Endothelial cell of umbilical vein (primary cell): ENCODE data around the gene CARNS1. TPM values are rescaled to one million over a fixed set of nuclear protein-coding genes. Genes with fewer than 3 reads are reported as not detected.

Experiments
- BruUV-seq: library from RNA; stranded (reverse); fragments of 400-500 nt; replicated peaks from 2 replicates; lab custom pipeline; 2021; lab: Mats Ljungman, UMichigan
- CTCF ChIA-PET: fragments of 300-600, 350-600 bp; sonication (Branson Sonifier 250); formaldehyde crosslinking; loops from one replicate; lab custom pipeline; 2021; ENCODE audit warnings: antibody characterized with exemption, inconsistent platforms; lab: Charles Lee
- POLR2A ChIA-PET: fragments of 300-600, 350-600 bp; sonication (Branson Sonifier 250); formaldehyde crosslinking; loops from one replicate; lab custom pipeline; 2021; ENCODE audit warnings: antibody characterized with exemption, inconsistent platforms; lab: Charles Lee
- DNase-seq: peaks from one replicate; pipeline ENCODE4 v3.0.0-alpha.2; 2011; ENCODE audit warnings: low read depth, low spot score
- FAIRE-seq: peaks from 2 replicates; lab custom pipeline; 2011; peaks lifted over from hg19 to GRCh38; lab: Jason Lieb, UNC
- H2AFZ ChIP-seq: 2 replicates; pipeline ENCODE4 v1.6.0; 2012; ENCODE audit warnings: low read depth, low read length, control low read depth, inconsistent platforms
- H3K27ac ChIP-seq: 2 replicates; pipeline ENCODE4 v1.5.1; 2011; ENCODE audit warnings: low read depth, mild to moderate bottlenecking, control low read depth, low read length, moderate library complexity; ENCODE audit not compliant: insufficient read depth
- H3K27me3 ChIP-seq, 2 experiments: 2 replicates each; pipeline versions ENCODE4 v1.6.0 to v1.6.1; 2011; ENCODE audit warnings: low read length in 2 of 2, mixed read lengths in 1 of 2; ENCODE audit not compliant: control insufficient read depth in 2 of 2, insufficient read depth in 2 of 2
- H3K36me3 ChIP-seq, 2 experiments: 2 replicates in 1 of 2; 3 replicates in 1 of 2; pipeline ENCODE4 v1.5.1; 2011; ENCODE audit warnings: low read length in 2 of 2, mild to moderate bottlenecking in 1 of 2, moderate library complexity in 1 of 2; ENCODE audit not compliant: control insufficient read depth in 2 of 2, insufficient read depth in 2 of 2; ENCODE audit errors: extremely low read depth in 1 of 2
- H3K4me1 ChIP-seq: 3 replicates; pipeline ENCODE4 v1.5.1; 2011; ENCODE audit warnings: mild to moderate bottlenecking, low read length; ENCODE audit not compliant: control insufficient read depth, insufficient read depth; ENCODE audit errors: extremely low read depth
- H3K4me2 ChIP-seq: 2 replicates; pipeline ENCODE4 v1.6.1; 2011; ENCODE audit warnings: low read length, control low read depth, mixed read lengths; ENCODE audit not compliant: insufficient read depth
- H3K4me3 ChIP-seq, 3 experiments: fragments of 200-600 bp in 1 of 3; sonication (generic), shearing (Covaris generic) in 1 of 3; replicated peaks in 1 of 3; 2 replicates each; pipeline ENCODE4 v1.5.1; 2011 to 2016; ENCODE audit warnings: control low read depth in 3 of 3, low read length in 3 of 3, mild to moderate bottlenecking in 2 of 3, inconsistent platforms in 1 of 3, low read depth in 1 of 3, moderate library complexity in 1 of 3; ENCODE audit not compliant: insufficient read depth in 1 of 3
- H3K79me2 ChIP-seq: 2 replicates; pipeline ENCODE4 v1.6.0; 2012; ENCODE audit warnings: low read length, inconsistent platforms; ENCODE audit not compliant: control insufficient read depth, insufficient read depth
- H3K9ac ChIP-seq: replicated peaks from 2 replicates; pipeline ENCODE3; 2011; ENCODE audit warnings: low read length, control low read depth; ENCODE audit not compliant: insufficient read depth; ENCODE audit errors: extremely low read depth
- H3K9me1 ChIP-seq: replicated peaks from 3 replicates; pipeline ENCODE4 v1.6.0; 2011; ENCODE audit warnings: mild to moderate bottlenecking, low read length; ENCODE audit not compliant: control insufficient read depth, insufficient read depth; ENCODE audit errors: extremely low read depth
- H3K9me3 ChIP-seq: replicated peaks from 2 replicates; pipeline ENCODE4 v1.5.1; 2012; ENCODE audit warnings: low read length, inconsistent platforms; ENCODE audit not compliant: control insufficient read depth, insufficient read depth
- H4K20me1 ChIP-seq: replicated peaks from 2 replicates; pipeline ENCODE3; 2011; ENCODE audit warnings: mild to moderate bottlenecking, low read length; ENCODE audit not compliant: control insufficient read depth, insufficient read depth; ENCODE audit errors: extremely low read depth
- EZH2 ChIP-seq: IDR thresholded peaks from 2 replicates; pipeline ENCODE4 v1.6.1; 2012; ENCODE audit warnings: borderline replicate concordance, low read depth, mild to moderate bottlenecking, moderate library complexity, low read length, inconsistent platforms; ENCODE audit not compliant: severe bottlenecking
- FOS ChIP-seq: IDR thresholded peaks from 2 replicates; pipeline ENCODE4 v1.6.1; 2011; ENCODE audit warnings: mild to moderate bottlenecking, low read length, moderate library complexity, borderline replicate concordance; ENCODE audit not compliant: insufficient read depth
- GATA2 ChIP-seq: IDR thresholded peaks from 2 replicates; pipeline ENCODE4 v1.7.0; 2011; ENCODE audit warnings: low read depth, mild to moderate bottlenecking, moderate library complexity, mixed read lengths, low read length; ENCODE audit not compliant: insufficient read length, insufficient read depth
- JUN ChIP-seq: IDR thresholded peaks from 2 replicates; pipeline ENCODE4 v1.6.1; 2011; ENCODE audit warnings: borderline replicate concordance, low read depth; ENCODE audit not compliant: insufficient read length, insufficient read depth
- MYC ChIP-seq: IDR thresholded peaks from one replicate; pipeline ENCODE4 v1.6.1; 2011; ENCODE audit warnings: mild to moderate bottlenecking, low read depth, low read length
- dilution Hi-C: fragments of 300-500 bp; cut with MboI; formaldehyde crosslinking; loops from one replicate; pipeline ENCODE4 v1.15.0; 2019; ENCODE audit warnings: low sequenced_read_pairs; ENCODE audit not compliant: extremely low pct_ligation_motif_present
- intact Hi-C: fragments of 100-400 bp; cut with micrococcal nuclease; formaldehyde crosslinking; loops from one replicate; pipeline ENCODE4 v1.10.0; 2022
- polyA plus RNA-seq, 4 experiments: library from polyadenylated mRNA; depleted of rRNA in 3 of 4; stranded (reverse) in 3 of 4; unstranded in 1 of 4; fragments of >200 nt; gene quantifications; 2 replicates each; pipeline versions ENCODE4 v1.2.1 to v1.2.3, GENCODE V29; 2011 to 2012; ENCODE audit warnings: missing spikeins in 1 of 4
- total RNA-seq: library from RNA; stranded (reverse); gene quantifications from 2 replicates; pipeline ENCODE4 v1.2.3, GENCODE V29; 2021
- TF ChIP-seq, protein P1 (sequence below): IDR thresholded peaks from 2 replicates; pipeline ENCODE4 v1.6.1; 2011; ENCODE audit not compliant: insufficient read depth, insufficient read length

Gene CARNS1
- total and polyA plus RNA-seq, 2 donors (not counting 3 experiments of a cell fraction or from before 2014, with no cell fraction given), result 0.14 to 0.35 TPM

- Histone ChIP-seq H3K9ac (no peak overlapping the region), H4K20me1 (no peaks in the 10 kb centered on the region), H2AFZ (no peak overlapping the region), H3K9me1 (no peaks in the 10 kb centered on the region), H3K4me1 (no peaks in the 10 kb centered on the region), H3K27me3 (peaks cover 0 to 3% of the 10 kb centered on the region in 2 experiments), H3K27ac (no peak overlapping the region), H3K4me2 (no peak overlapping the region), H3K9me3 (no peaks in the 10 kb centered on the region), H3K36me3 (no peaks in the 10 kb centered on the region), H3K79me2 (no peaks in the 10 kb centered on the region), H3K4me3 (no peak overlapping the region)
- TF ChIP-seq GATA2 (no peak), EZH2 (no peak), MYC (no peak), JUN (no peak), FOS (no peak)
- TF ChIP-seq, protein P1, sequence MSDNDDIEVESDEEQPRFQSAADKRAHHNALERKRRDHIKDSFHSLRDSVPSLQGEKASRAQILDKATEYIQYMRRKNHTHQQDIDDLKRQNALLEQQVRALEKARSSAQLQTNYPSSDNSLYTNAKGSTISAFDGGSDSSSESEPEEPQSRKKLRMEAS, result no peak
- CTCF ChIA-PET, result interaction anchor here (1.0 to 1.3 kb wide), 2 partner anchors 10 to 13 kb away, joined by 3 read pairs; no protein-coding TSS in a partner anchor
- intact Hi-C loops (no loop called here), dilution Hi-C loops (no loop called here)
- no TSS peak for BruUV-seq
- POLR2A ChIA-PET, result no interaction called here
- DNase-seq (no peak), FAIRE-seq (no peak)
These were observed 7.8 kb upstream of the CARNS1 start for GRCh38 chr11:67407688-67408163.
